B cell (primary cell): ENCODE results near the gene CSNK1G1.

Experiments
- EZH2 ChIP-seq: IDR thresholded peaks from 2 replicates; pipeline ENCODE4 v1.6.1; 2012; ENCODE audit warnings: borderline replicate concordance, low read depth, mild to moderate bottlenecking, moderate library complexity, low read length; ENCODE audit not compliant: insufficient read depth, poor library complexity, severe bottlenecking
- TF ChIP-seq, protein P1 (sequence below): fragments of 200-600 bp; IDR thresholded peaks from one replicate; pipeline ENCODE4 v1.8.0; 2022; ENCODE audit warnings: antibody characterized with exemption, mild to moderate bottlenecking

- TF ChIP-seq, protein P1, sequence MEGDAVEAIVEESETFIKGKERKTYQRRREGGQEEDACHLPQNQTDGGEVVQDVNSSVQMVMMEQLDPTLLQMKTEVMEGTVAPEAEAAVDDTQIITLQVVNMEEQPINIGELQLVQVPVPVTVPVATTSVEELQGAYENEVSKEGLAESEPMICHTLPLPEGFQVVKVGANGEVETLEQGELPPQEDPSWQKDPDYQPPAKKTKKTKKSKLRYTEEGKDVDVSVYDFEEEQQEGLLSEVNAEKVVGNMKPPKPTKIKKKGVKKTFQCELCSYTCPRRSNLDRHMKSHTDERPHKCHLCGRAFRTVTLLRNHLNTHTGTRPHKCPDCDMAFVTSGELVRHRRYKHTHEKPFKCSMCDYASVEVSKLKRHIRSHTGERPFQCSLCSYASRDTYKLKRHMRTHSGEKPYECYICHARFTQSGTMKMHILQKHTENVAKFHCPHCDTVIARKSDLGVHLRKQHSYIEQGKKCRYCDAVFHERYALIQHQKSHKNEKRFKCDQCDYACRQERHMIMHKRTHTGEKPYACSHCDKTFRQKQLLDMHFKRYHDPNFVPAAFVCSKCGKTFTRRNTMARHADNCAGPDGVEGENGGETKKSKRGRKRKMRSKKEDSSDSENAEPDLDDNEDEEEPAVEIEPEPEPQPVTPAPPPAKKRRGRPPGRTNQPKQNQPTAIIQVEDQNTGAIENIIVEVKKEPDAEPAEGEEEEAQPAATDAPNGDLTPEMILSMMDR, result no peak
- no peak for TF ChIP-seq EZH2
Observed at GRCh38 chr15:64247535-64247905, 108.5 kb downstream of the CSNK1G1 start.
